ENCODE data around the gene PHF21A.
"Not testable (repeated sequence)": the region's sequence is repeated elsewhere in the genome, so short reads cannot be mapped to it uniquely, and the experiment has no call there.

The PHF21A gene

GRCh38 chr11:46034041-46034440, 87.2 kb downstream of the PHF21A start:
- DNase-seq (ENCODE audit: low spot score) = no peak

- peak; percentile 82 for DNase-seq (ENCODE audit: low spot score)
Observed at GRCh38 chr11:46026606-46027293, 94.5 kb downstream of the PHF21A start.

GRCh38 chr11:46020084-46020599, 101.1 kb downstream of the PHF21A start:
- no peak for DNase-seq (ENCODE audit: low spot score)

GRCh38 chr11:46018651-46019050, 102.6 kb downstream of the PHF21A start:
- DNase-seq (ENCODE audit: low spot score) = no peak

- no peak for DNase-seq (ENCODE audit: low spot score)
Observed at GRCh38 chr11:46017341-46017740, 103.9 kb downstream of the PHF21A start.

GRCh38 chr11:46015941-46016340, 105.3 kb downstream of the PHF21A start:
- no peak for DNase-seq (ENCODE audit: low spot score)

- not testable (repeated sequence) for DNase-seq (ENCODE audit: low spot score)
Observed at GRCh38 chr11:46014168-46014567, 107.1 kb downstream of the PHF21A start.

- no peak for DNase-seq (ENCODE audit: low spot score)
Observed at GRCh38 chr11:46012185-46012584, 109.1 kb downstream of the PHF21A start.

- no peak for DNase-seq (ENCODE audit: low spot score)
Observed at GRCh38 chr11:46010100-46010499, 111.2 kb downstream of the PHF21A start.

GRCh38 chr11:46009647-46010046, 111.6 kb downstream of the PHF21A start:
- DNase-seq (ENCODE audit: low spot score) = peak; percentile 33

GRCh38 chr11:46006418-46007070, 114.7 kb downstream of the PHF21A start:
- peak; percentile 69 for DNase-seq (ENCODE audit: low spot score)

- DNase-seq (ENCODE audit: low spot score) = peak; percentile 43
Observed at GRCh38 chr11:46003572-46003971, 117.7 kb downstream of the PHF21A start.

GRCh38 chr11:46002189-46002588, 119.1 kb downstream of the PHF21A start:
- no peak for DNase-seq (ENCODE audit: low spot score)

- peak; percentile 43 for DNase-seq (ENCODE audit: low spot score)
Observed at GRCh38 chr11:46001448-46001914, 119.8 kb downstream of the PHF21A start.

GRCh38 chr11:45997599-45997998, 123.7 kb downstream of the PHF21A start:
- DNase-seq (ENCODE audit: low spot score) = no peak

- no peak for DNase-seq (ENCODE audit: low spot score)
Observed at GRCh38 chr11:45995342-45995734, 125.9 kb downstream of the PHF21A start.

- no peak for DNase-seq (ENCODE audit: low spot score)
Observed at GRCh38 chr11:45994371-45995341, 126.6 kb downstream of the PHF21A start.

GRCh38 chr11:45993531-45994001, 127.7 kb downstream of the PHF21A start:
- peak; percentile 23 for DNase-seq (ENCODE audit: low spot score)

GRCh38 chr11:45988921-45989320, 132.3 kb downstream of the PHF21A start:
- DNase-seq (ENCODE audit: low spot score) = no peak

- DNase-seq (ENCODE audit: low spot score) = no peak
Observed at GRCh38 chr11:45985212-45985611, 136.0 kb downstream of the PHF21A start.

GRCh38 chr11:45984192-45984591, 137.1 kb downstream of the PHF21A start:
- DNase-seq (ENCODE audit: low spot score) = no peak

- DNase-seq (ENCODE audit: low spot score) = no peak
Observed at GRCh38 chr11:45983471-45983845, 137.8 kb downstream of the PHF21A start.
